NCI-H1105 (cell line): ENCODE results near the gene ZCCHC2.

Source experiments
- DNase-seq: peaks from one replicate; lab custom pipeline; 2025; lab: John Stamatoyannopoulos, UW

ZCCHC2 gene

DNA sequence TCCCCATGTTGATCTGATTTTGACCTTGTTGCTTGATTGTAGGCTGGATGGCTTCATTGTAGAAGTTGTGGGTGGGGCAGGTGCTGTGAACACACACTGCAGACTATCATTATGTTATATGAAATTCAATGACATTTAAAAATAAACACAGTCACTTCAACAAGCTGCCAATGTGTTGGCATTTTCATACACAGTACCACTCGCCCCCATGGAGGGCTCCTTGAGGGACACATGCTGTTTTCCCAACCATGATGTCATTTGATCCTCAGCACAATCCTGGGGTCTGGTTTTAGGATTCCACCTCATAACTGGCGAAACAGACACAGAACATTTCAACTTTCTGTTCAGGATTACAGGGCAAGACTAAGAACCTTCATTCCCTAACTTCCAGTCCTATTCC is 86.9 kb downstream of the ZCCHC2 start:
- DNase-seq = no peak

DNA sequence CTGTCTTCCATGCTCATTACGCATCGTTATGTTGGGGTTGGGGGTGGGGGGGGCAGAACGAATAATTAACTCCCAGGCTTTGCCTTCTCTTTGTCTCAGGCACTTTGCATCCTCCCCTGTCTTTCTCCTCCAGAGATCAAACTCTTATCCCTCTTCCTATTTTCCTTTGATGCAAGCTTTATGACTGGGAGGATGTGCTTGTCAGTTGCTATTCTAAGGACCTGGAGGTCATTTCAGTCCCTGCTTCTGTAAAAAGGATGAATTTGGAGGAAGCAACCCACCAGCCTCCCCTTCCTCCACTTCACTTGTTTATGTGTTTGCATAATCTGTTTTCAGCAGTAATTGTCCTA is 87.5 kb downstream of the ZCCHC2 start:
- DNase-seq = no peak

DNA sequence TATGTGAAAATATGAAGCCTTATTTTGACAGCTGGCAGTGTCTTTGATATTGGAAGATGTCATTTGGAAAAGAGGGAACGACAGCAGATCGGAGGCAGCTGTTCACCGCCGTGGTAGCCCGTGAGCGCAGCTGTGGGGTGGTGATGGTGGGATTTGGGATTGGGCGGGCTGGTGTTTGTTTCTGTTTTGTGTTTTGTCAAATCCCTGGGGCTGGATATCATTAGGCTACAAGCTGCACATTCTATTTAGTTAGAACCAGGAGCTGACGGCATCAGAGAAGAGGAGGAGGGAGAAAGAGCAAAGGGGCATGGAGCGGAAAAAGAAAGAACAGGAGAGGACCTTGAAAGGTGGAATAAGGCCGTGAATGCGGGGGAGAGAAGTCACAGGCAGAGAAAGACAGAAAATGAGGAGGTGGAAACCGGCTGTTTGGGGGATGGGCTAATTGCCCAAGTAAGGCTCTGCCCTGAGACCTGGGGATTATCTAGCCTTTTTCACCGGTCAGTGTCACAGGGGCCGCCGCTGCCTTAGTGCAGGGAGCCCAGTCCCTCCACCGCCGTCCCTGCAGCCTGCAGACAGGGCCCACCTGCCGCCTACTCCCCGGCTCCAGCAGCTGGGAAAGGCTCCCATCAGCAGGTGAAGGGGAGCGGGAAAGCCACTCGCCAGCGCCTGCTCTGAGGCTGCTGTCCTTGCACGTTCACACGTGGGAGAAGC is 88.0 kb downstream of the ZCCHC2 start:
- DNase-seq = no peak

DNA sequence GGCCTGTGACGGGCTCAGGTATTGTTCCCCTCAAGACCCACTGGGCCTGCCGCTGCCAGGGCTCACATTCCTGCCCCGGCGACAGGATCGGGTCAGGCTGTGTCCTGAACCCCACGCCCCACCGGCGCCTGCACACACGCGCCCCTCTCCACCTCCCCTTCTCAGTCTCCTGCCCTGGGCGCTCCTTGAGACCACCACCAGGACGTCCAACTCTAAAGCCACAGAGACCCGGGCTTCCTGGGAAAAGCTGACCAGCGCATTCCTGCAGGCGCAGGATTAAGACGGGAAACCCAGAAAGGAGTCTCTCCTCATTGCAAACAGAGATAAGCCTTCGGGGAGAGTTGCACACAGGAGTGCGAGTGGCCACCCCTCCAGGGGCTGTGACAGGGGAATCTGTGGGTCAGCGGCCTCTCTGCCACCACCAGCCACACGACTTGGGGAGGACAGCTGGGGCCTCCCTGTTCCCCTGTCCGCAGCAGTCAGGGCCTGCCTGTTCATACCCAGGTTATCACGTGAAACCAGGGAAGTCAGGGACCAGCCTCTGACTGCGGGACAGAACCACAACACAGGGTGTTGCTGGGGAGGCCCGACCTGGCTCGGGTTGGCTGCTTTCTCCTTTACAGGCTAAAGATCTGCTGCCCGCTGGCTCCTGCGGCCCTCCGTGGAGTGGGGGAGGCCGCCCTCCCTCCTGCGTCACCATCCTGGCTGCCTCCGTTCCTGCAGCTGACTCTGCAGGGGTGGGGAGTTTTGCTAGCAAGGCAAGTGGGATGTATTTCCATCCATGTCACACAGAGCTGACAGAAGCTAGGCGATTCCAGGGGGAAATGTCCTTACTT is 88.8 kb downstream of the ZCCHC2 start:
- no peak for DNase-seq

DNA sequence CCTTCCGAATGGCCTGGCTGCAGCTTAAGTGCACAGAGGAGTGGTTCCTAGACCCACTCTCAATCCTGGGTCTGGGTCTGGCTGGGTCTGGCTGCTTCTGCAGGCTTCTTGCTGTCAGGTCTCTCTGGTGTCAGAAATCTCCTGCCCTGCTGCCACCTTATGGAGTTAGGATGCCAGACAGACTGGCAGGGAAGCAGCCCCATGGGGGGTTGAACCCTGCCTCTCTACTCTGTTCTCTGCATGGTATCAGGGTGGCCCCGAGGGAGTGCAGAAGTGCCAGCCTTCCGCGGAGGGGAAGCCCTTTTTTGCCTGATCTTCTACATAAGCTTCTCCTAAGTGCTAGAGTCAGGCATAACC is 89.4 kb downstream of the ZCCHC2 start:
- DNase-seq = no peak

DNA sequence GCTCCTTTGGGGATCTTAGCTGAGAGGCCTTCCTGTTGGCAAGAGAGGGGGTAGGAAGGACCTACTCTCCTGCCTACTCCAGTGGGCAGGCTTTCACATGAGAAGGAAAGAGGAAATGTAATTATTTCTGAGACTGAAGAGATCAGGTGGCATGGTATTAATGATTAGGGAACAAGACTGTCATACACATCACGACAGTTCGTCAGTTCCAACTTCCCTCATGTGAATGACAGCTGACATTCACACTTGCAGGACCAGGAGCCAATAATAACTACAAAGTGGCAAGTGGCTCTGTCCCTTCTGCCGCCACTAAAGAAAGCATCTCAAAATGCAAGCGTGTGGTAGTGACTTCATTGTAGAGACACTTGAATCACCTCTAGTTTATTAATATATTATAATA is 90.0 kb downstream of the ZCCHC2 start:
- no peak for DNase-seq

DNA sequence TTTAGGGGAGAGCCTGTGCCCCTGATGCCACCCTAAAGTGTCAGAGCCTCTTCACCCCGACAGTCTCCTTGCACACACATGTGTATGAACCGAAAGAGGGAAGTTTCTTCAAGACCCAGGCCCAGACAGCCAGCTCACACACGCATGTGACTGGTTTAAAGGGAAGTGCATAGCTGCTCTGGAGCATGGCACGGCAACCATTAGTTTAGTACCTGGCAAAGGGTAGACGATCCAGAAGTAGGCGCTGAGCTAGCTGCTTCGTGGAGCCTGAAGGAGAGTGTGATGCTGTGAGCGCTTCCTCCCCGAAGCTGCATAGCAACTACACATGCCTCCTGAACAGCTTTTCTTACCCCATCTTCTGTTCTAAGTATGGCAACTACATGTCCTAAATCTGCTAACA is 91.7 kb downstream of the ZCCHC2 start:
- DNase-seq = no peak

DNA sequence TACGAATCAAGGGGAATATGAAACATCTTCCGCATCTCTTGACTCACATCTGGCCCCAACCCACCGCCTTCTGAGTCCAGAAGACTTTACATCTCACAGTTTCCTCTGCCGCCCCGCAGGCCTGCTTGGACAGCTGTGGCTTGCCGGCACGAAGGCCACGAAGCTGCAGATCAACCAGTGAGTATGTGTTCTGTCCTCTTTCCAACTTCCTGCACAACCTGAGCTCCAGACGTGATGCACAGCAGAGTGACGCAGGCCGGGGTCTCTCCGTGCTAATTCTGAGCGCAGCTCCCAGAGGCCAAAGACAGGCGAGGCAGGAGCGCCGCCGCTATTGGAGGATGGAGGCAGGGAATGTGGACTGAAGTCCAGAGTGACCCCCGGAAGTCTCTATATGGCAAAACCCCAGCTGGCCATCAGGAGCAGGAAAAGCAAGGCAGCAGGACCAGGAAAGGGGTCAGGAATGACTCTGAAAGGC is 93.5 kb downstream of the ZCCHC2 start:
- DNase-seq = no peak

DNA sequence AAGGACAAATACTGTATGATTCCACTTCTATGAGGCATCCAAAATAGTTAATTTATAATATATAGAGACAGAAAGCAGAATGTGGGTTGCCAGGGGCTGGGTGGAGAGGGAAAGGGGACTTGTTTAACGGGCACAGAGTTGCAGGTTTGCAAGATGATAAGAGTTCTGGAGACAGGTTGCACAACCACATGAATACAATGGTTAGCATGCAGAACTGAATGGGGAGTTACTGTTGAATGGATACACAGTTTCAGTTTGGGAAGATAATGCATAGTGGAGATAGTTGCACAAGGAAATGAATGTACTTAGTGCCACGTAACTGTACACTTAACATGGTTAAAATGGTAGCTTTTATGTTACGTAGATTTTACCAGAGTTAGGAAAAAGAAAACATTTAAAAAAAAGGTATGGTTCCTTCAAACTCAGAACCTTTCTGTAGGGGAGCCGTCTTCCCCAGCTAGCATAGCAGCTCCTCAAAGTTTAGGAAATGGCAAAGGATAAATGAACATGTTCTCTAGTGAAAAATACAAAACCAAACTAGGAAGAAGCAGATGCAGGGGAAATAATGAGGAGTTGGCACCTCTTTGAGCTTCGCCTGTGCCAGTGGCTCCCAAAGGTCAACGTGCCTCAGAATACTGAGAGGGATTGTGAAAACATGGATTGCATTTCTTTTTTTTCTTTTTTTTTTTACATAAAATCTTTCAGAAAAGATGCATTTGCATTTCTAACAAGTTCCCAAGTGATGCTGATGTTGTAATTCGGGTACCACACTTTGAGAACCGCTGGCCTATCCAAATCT is 95.2 kb downstream of the ZCCHC2 start:
- DNase-seq = no peak

DNA sequence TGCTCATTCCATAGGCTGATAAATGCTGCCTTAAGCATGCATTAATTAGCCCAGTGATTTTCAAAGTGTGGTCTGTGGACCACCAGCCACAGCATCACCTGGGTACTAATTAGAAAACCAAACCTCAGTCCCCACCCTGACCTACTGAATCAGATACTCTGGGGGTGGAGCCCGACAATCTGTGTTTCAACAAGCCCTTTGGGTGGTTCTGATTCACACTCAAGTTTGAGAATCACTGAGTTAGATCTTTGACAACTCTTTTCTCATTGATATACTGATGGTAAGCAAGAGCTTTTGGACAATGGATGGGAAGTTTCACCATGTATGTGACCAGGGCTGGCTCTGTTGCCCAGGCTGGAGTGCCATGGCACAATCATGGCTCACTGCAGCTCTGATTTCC is 95.9 kb downstream of the ZCCHC2 start:
- DNase-seq = no peak

DNA sequence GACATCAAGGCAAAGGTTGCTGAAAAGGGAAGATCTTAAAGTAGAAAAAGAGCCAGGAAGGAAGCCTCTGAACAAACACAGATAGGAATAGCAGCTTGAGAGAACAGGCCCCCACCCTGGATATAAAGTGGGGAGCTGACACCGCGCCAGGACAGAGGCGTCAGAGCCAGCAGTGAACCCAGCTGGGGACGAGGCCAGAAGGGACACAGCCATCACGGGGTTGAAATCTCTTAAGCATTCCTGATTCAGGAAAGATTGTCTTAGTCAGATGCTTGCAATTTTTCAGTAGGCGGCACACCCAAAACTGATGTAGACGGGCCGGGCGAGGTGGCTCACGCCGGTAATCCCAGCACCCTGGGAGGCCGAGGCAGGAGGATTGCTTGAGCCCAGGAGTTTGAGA is 98.7 kb downstream of the ZCCHC2 start:
- no peak for DNase-seq

DNA sequence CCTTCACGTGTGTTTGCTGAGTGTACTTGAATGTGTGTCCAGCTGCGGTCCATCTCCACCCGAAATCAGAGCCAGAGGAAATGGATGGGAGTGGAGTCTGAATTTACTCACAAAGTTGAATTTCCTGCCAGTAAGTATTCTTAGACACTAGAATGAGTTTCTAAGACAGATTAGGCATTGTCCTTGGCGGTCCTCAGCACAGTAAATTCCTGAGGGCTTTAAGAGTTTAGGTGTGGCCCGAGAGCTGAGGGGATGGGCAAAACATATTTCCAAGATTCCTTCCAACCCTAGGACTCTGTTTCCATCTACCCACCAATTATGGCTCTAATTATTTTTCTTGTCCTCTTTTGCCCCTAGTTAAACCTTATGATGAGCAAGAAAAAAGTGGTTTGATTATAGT is 102.2 kb downstream of the ZCCHC2 start:
- DNase-seq = no peak
